NCI-H2029 (cell line): ENCODE measurements around the gene CDC73.
"Not testable (repeated sequence)": the region's sequence is repeated elsewhere in the genome, so short reads cannot be mapped to it uniquely, and the experiment has no call there.

Experiments
- DNase-seq: peaks from one replicate; lab custom pipeline; 2025; lab: John Stamatoyannopoulos, UW

The CDC73 gene

DNA sequence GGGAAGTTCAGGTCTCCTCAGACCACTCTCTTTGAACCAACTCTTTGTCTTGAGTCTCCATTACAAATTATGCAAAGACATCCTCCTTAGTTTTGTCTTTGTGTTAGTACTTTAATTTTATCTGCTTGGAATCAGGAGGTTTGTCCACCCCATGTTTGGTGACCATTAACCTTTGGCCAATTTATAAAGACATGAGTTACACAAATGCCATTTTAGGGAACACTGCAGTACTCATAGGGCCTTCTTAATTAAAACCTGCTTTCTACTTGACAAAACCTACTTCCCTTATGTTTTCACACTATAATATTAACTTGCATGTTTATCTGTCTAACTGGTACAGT is 7.9 kb upstream of the CDC73 start:
- no peak for DNase-seq

DNA sequence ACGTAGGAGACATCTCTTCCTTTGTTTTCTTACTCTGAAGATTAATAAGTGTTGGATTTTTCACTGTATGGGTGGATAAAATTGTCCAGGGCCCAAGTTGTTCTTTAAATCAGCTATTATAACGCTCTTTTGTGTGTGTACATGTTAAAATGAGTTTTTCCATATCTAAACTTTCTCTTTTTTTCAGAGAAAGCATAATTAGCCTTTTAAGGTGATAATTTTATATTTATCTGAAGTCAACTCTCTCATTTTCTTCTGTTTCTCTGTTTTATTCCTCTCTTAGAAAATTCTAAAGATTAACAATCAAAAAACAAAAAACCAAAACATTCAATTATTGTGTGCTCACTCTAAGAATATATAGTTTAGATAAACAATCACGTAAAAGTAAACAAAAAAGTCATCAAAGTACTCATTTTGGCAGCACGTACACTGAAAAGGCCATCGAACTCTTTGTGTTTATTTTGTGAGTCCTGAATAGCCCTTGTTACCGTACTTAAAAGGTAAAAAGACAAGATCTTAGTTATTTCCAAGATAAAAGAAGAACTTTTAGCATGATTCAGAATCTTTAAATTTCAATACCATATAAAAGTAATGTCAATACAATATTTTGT is 7.2 kb upstream of the CDC73 start:
- DNase-seq, result no peak

DNA sequence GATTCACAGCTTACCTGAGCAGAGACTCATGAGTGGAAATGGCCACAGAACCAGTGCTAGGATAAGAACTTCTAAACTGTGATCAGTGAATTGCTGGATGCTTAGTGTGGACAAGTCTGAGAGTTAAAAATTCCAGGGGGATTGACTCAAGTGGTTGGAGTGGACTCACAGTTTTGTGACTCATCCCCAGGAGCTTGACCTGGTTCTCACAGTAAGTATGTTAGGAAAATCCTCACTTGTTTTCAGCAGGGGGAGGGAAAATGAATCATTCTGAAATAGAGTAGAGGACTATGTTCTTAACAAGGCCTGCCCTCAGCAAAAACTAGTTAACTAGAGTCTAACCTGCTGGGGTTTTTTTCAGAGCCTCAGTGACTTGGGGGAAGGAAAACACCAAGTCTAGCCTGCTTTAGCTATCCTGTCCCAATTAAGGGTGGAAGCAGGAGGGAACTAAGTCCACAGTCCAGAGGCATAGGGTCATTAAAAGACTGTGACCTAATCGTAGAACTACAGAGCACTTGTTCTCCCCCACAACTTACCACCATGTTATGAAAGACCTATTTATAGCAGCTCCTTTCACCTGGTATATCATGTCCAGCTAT is 6.1 kb upstream of the CDC73 start:
- DNase-seq, result no peak

DNA sequence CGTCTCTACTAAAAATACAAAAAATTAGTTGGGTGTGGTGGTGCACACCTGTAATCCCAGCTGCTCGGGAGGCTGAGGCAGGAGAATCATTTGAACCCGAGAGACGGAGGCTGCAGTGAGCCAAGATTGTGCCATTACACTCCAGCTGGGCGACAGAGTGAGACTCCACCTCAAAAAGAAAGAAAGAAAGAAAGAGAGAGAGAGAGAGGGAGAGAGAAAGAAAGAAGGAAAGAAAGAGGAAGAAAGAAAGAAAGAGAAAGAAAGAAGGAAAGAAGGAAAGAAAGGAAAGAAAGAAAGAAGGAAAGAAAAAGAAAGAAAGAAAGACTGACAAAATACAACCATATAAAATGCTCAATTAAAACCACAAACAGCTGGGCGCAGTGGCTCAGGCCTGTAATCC is 4.7 kb upstream of the CDC73 start:
- not testable (repeated sequence) for DNase-seq

DNA sequence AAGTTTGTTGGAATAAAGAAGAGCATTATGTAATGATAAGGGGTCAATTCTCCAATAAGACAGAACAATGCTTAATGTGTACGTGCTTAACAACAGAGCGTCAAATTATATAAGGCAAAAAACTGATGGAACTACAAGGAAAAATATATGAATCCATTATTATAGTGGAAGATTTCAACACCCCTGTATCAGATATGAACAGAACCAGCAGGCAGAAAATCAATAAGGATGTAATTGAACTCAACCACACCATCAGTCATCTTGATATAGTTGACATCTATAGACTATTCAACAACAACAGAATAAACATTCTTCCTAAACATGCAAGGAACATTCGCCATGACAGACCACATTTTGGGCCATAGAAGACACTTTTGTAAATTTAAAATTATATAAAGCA is 3.6 kb upstream of the CDC73 start:
- DNase-seq, result no peak

DNA sequence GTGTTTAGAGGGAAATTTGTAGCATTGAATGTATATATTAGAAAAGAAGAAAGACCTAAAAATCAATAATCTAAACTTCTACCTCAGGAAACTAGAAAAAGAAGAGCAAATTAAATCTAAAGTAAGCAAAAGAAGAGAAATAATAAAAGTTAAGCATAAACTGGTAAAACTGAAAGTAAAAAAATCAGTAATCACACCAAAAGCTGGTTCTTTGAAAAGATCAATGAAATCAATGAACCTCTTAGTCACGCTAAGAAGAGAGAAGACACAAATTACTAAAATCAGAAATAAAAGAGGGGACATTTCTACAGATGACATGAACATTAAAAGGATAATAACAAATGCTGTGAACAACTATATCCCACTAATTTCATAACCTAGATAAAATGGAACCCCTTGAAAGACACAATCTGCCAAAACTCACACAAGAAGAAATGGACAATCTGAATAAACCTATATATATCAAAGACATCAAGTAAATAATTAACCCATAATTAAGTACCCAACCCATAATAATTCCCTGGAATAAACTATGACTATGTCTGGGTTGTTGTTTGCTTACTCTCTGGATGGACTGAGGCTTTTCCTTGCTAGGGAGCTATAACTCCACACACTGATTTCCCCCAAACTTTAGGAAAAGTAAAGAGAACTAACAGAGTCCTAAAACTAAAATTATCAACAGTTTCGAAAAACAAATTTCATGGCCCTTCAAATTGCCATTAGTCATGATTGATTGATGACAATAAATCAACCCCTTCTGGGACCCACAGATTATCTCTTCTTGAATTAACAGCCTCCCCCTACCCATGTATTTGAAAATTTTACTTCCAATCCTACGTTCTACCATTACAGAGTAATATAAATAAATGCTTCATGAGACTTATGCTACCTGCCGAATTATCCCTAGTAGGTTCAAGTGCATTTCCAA is 2.8 kb upstream of the CDC73 start:
- DNase-seq, result no peak

DNA sequence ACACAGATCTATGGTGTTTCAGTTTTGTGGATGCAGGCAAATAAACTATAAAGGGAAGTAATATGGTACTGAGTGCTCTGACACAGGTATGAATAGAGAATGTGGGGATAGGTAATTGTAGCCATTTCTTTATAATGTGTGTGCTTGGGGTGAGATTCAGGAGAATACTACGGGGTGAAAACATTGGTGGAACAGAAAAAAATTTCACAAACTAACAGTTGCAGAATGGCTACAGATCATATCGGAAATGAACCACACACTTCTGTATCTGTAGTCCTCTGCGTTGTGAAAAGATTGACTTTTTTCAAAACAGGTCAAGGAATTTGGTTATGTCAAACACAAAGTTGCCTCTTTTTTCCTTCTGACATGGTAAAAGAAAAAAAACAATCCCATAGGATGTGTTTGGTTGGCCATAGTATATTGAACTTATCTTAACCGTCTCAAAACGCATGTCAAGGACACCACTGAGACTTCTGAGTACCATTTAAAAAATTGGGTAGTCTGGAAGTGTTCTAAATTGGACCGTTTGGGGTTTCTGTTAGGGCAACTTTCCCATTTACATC is 1.1 kb upstream of the CDC73 start:
- DNase-seq, result no peak

DNA sequence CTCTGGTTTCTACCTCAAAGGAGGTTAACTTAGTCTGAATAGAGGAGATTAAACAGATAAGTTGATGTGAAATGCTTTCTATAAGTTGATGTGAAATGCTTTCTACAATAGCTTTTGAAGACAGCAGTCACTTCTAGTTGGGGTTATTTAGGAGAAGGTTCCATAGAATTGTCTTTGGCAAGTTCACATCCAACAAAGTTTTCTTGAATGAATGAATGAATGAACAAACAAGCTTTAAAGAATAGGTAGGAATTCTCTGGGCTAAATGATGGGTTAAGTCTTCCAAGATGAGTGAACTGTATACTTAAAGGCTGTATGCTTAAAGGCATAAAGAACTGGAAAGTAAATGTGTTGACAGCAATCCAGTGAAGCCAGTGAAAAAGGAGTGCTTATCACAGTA is 1.9 kb downstream of the CDC73 start:
- no peak for DNase-seq

DNA sequence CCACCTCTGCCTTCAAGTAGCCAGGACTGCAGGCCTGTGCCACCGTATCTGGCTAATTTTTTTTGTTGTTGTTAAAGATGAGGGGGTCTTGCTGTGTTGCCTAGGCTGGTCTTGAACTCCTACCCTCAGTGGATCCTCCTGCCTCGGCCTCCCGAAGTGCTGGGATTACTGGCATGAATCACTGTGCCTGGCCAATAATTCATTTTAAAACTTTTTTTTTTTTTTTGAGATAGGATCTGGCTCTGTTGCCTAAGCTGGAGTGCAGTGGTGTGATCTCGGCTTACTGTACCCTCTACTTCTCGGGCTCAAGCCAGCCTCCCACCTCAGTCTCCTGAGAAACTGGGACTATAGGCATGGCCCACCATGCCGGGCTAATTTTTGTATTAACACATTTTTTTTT is 3.5 kb downstream of the CDC73 start:
- DNase-seq, result no peak

DNA sequence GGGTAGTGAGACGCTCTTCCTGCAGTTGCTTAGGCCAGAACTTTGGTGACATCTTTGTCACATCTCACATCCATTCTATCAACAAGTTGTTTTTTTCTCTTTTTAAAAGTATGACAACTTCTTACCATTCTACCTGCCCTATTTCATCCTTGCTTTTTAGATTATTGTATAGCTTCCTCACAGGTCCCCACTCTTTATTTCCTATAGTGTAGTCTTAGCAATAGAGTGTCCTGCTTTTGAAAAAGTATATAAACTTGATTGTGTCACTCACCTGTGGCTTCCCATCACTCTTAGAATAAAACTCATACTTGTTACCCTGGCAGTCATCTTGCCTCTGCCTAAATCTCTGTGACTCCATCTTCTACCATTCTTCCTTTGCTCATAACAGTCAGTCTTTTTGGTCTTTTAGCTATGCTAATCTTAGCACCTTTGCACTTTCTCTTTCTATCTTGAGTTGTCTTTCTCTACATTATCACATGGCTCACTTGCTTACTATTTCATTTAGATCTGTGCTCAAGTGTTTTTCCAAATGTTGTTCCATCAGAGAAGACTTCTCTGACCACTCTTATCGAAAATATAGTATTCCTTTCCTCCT is 9.5 kb downstream of the CDC73 start:
- no peak for DNase-seq

DNA sequence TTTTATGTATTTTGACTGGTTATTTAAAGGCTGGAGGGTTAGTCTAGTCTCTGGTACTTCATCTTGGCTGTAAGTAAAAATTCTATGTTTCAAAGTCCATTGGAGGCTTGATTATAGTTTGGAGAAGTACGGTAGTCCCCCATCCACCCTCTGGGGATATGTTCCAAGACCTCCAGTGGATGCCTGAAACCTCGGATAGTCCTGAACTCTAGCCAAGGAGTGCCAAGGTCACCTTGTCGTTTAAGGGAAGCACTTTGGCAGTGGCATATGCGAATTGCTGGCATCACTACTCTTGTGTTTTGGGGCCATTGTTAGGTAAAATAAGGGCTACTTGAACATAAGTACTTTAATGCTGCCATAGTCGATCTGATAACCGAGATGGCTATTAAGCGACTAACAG is 18.4 kb downstream of the CDC73 start:
- no peak for DNase-seq

DNA sequence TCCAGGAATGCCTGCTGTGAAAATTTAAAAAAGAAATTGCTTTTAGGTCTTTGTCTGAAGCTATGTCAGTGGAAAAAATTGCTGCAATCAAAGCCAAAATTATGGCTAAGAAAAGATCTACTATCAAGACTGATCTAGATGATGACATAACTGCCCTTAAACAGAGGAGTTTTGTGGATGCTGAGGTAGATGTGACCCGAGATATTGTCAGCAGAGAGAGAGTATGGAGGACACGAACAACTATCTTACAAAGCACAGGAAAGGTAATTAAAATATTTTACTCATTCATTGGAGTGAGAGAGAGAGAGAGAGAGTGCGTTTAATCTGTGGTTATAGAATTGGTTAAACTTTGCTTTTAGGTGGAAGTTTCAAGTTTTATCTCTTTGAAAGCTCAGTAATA is 20.0 kb downstream of the CDC73 start:
- DNase-seq, result no peak

DNA sequence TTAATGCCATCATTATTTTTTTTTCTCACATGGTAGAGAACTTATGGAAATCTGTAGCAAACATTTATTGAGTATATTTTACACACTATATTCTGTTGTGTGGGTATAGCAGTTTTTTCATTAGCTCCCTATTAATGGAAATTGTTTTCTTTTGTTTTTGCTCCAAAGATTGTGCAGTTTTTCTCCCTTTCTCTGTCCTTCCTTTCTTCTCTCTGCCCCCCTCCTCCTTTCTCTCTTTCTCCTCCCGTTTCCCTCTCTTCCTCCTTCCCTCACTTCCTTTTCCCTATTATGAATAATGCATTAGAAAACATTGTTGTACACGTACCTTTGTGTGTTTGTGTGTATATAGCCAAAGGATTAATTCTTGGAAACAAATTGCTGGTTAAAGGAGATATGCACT is 20.6 kb downstream of the CDC73 start:
- DNase-seq, result no peak

DNA sequence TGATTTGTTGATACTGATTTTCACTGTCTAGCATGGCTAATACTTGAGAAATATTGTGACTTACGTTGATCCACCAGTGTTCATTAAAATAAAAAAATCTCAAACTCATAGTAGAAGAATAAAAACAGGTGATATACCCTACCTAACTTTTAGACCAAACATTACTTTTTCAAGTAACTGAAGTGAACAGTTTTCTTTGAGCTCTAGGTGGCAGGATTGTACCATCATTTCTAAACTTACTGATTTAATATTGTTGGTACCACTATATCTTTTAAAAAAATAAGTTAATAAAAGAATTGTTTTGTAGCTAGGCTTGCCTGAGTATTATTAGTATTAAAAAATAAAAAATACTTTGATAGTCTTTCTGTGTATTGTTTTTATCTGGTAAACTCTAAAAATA is 21.5 kb downstream of the CDC73 start:
- DNase-seq, result no peak

DNA sequence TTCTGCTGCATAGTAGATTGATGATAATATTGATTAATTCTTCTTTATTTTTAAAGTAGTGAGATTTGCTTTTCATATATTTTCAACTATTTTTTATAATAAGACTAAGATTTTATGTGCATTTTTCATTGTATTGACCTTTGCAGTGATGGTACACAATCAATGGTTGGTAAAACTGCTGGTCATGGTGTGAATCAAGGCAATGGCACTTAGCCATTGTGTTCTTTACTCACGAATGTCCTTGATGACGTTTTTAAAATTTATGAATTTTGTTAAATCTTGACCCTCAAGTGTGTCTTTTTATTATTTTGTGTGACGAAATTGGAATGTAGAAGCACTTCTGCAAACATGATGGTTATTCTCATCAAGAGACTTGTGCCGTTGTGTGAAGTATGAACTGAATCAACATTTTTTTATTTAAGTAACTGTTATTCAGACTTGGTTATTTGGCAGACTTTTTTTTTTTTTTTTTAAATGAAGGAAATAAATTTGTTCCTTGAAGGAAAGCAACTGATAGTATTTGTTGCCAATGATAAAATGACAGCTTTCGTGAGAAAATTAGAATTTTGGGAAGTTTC is 22.6 kb downstream of the CDC73 start:
- no peak for DNase-seq

DNA sequence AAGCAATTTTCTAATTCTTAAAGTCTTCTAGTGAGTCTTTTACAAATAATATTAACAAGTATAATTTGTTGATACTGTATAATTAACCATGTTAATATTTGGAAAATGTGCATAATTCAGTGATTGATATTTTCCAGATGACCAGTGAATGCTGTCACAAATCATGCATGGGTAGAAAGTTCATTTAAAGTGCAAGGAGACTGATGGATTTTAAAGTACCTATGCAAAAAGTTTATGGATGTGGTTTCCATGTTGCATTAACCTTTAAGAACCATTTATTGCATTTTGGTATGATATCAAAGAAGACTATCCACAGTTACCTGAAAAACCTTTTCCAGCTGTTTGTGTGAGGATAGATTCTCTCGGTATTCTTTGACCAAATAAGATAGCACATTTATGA is 23.2 kb downstream of the CDC73 start:
- no peak for DNase-seq

DNA sequence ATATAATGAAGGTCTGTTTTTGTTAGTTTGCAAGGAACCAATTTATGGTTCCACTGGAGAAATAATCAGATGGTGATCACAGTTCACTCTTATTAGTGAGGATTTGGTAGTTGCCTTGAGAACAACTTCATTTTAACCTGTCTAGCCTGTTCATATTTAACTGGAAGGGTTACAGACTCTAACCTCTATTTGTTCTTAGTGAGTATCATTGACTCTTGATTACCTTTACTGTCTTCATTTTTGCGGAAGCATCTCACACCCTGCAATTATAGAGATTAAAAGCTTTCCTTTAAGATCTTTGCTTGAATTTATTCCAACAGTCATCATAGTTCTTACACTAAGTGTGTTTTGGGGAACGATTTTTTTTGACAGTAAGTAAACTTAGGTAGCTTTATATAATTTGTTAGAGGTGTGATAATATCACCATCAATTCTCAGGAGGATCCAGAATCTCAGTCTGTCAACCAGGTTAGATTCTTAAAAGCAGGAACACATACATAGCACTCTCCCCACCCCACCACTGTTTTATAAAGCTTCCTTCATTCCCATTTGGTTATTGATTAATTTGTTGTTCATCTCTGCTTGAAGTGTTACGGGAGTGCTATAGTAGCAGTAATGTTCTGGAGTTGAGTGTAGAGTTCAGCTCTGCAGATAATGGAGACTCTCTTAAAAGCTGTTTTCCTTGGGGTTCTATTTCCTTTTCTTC is 34.4 kb downstream of the CDC73 start:
- DNase-seq, result no peak

DNA sequence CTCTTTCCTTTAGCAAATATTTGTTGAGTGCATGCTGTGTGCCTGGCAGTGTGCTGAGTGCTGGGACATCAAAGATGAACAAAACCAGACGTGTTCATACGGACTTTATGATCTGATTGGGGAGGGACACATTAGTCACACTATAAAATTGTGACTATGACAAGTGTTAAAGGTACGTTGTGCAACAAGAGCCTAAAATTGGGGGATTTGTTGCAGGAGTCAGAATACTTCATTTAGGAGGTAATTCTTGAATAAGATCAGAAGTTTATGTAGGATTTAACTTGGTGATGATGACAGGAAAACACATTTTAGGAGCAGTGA is 35.0 kb downstream of the CDC73 start:
- no peak for DNase-seq

DNA sequence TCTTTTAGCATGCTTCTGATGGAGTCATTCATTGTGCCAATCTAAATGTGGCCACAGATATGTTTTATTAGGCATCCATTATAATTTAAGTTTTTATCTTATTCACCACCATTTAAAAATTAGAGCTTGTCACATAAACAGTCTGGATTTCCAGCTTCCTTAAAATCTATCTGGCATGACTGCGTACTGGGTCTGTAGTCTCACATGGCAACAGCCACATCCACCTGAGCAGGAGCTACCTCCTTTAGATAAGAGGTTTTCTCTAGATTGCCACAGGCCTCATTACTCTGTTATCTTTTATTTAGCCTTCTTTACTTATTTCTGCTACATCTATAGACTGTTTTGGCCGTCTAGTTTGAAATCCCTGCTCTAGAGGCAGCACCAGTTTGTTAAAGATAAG is 35.5 kb downstream of the CDC73 start:
- DNase-seq, result no peak

DNA sequence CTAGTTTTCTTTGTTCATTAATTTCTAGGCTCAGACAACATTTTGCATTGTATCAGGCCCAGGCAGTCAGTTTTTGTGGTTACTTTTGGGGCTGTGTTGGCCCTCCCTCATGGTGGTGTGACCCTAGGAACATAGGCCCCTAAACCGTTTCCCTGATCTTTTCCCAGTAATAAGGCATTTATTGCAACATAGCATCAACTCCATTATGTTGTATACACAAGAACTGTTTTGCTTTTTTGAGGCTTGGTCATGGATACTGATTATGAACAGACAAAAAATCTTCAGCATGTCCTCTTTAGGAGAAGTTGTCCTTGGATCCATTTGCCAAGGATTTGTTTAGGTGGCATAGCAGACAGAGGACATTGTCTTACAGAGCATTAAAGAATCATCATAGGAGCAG is 54.3 kb downstream of the CDC73 start:
- DNase-seq, result no peak

DNA sequence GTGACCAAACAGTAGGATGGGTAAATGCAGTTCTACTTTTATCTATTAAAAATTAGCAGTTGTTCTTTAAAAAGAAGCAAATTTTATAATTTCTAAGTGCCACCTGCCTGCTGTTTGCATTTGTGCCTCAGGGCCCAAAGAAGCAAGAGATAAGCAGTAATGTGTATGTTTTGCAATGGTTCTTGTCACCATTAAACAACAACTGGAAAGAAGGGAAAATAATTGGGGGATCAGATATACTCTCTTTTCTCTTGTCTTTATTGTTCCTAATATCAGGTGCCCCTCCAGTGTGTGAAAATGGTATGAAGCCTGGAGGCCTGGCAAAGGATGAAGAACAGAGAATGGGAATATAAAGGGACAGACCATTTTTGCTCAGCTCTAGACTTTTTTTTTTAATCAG is 55.0 kb downstream of the CDC73 start:
- DNase-seq, result no peak

DNA sequence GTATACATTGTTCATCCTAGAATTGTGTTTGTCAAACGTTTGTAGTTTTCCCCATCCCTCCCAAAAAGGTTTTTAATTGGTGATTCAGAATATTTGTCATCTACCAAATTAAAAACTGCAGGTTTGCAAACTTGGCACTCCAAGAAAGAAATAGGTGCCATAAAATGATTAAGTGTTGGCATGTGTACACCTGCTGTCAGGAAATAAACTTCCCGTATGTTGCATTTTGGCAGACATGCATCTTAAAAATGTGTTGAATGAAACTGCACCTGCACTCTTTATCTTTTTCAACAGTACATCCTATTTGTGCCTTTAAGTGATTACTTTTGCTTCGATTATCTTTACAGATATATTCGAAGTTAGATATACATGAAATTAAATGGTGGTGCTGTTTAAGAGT is 57.3 kb downstream of the CDC73 start:
- DNase-seq, result no peak
